NCI-H510A treated with DMSO at 0.1 percent for 48 hours (cell line): ENCODE data around the gene DIPK1A.
"Not testable (repeated sequence)": the region's sequence is repeated elsewhere in the genome, so short reads cannot be mapped to it uniquely, and the experiment has no call there.

ENCODE experiments used
- DNase-seq: peaks from one replicate; lab custom pipeline; 2025; lab: John Stamatoyannopoulos, UW

Gene DIPK1A

DNA sequence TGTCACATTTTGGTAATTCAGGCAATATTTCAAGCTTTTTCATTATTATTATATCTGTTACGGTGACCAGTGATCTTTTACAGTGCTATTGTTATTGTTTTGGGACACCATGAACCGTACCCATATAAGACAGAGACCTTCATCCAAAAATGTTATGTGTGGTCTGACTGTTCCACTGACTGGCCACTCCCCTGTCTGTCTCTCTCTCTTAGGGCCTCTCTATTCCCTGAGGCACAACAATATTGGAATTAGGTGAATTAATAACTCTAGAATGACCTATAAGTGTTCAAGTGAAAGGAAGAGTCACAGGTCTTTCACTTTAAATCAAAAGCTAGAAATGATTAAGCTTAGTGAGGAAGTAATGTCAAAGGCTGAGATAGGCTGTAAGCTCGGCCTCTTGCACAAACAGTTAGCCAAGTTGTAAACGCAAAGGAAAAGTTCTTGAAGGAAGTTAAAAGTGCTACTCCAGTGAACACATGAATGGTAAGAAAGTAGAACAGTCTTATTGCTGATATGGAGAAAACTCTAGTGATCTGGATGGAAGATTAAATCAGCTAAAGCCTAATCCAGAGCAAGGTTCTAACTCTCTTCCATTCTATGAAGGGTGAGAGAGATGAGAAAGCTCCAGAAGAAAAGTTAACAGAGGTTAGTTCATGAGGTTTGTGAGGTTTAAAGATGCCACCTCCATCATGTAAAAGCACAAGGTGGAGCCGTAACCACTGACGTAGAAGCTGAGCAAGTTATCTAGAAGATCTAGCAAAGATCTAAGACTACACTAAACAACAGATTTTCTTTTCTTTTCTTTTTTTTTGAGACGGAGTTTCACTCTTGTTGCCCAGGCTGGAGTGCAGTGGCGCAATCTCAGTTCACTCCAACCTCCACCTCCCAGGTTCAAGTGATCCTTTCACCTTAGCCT, 19.7 kb upstream of the DIPK1A start:
- DNase-seq = no peak

GRCh38 chr1:92975551-92976232, 14.4 kb upstream of the DIPK1A start:
- DNase-seq = no peak

DNA sequence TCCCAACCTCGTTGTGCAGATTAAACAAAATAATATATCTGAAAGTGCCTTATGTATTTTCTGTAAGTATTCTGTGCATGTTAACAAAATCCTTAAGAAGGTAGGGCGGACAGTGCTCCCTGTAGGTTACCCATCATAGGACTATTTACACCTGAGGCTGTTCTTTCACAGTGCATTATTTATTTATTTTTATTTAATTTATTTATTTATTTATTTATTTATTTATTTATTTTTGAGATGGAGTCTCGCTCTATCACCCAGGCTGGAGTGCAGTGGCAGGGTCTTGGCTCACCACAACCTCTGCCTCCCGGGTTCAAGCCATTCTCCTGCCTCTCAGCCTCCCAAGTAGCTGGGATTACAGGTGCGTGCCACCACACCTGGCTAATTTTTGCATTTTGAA, 12.8 kb upstream of the DIPK1A start:
- DNase-seq = not testable (repeated sequence)

DNA sequence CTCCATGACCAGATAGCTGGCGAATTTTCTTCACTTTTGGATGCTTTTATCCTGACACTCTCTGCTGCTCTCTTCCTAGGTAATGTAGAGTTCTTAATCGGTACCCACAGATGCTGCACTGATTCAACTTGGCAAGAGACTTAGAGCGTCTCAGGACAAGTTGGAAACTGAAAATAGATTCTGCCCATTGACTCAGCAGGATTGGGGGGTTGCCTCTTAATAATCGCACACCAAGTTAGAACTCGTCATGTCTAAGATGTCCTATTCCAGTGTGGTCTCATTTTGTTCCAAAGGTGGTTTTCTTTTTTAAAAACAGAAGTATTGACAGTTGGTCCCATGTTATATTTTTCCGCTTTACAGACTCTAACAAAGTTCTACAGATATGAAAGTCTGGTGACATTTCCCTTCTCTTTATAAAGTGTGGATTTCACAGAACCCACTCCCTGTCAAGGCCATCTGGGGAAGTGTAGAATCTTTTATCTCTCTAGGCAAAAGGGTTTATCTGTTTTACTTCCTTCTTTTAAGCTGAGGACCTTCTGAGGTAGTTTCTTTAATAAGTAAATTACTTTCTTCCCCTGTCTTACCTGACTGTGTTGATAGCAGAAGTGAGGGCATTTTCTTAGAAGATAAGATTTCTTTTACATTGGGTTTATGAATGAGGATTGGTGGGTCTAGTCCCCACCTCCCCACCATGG, 12.1 kb upstream of the DIPK1A start:
- no peak for DNase-seq

DNA sequence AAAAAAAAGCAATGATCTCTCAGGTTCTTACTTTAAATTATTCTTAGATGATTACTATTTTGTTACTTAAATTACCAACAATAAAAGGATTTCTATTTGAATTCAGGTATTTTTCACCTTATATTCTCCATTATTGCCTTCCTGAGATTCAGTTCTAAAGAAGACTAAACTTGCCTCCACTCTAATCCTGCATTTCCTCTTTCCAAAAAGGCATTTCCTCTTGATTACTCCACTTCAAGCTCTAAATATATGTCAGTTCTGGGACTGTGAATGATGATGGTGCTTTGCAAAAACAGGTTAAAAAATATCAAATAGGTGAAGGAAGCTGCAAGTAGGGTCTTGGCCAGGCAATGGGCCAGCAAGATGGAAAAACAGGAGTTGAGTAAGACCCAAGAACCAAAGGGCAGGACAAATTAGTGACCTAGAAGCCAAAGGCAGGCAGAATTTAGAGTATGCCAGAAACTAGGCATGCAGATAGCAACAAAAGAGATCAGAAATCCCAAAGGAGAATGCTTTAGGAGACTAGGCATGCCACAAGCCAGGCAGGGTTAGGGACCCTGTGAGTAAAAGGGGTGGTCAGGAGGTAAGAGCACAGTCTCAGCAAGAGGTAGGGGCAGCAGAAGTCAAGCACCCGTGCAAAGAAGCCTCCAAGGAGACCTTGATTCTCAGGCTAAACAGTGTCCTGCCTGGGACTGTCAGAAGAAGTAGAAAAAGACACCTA, 11.3 kb upstream of the DIPK1A start:
- DNase-seq = no peak

GRCh38 chr1:92971932-92972331, 10.7 kb upstream of the DIPK1A start:
- DNase-seq = not testable (repeated sequence)

- no peak for DNase-seq
Measured at GRCh38 chr1:92970990-92971689, 9.9 kb upstream of the DIPK1A start.

DNA sequence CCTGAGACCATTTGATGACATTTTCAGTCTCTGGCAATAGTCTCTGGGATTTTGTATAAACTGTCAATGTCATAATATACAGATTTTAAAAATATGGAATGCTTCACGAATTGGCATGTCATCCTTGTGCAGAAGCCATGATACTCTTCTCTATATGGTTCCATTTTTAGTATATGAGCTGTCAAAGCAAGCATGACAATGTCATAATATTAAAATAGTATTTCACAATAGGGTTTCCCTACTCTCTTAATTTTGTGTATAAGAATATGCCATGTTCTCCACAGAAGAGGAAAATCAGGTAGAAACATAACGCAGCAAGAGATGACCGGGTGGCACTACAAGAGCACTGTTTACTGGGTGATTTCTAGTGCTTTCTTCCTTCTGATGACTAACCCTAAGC, 8.3 kb upstream of the DIPK1A start:
- no peak for DNase-seq

DNA sequence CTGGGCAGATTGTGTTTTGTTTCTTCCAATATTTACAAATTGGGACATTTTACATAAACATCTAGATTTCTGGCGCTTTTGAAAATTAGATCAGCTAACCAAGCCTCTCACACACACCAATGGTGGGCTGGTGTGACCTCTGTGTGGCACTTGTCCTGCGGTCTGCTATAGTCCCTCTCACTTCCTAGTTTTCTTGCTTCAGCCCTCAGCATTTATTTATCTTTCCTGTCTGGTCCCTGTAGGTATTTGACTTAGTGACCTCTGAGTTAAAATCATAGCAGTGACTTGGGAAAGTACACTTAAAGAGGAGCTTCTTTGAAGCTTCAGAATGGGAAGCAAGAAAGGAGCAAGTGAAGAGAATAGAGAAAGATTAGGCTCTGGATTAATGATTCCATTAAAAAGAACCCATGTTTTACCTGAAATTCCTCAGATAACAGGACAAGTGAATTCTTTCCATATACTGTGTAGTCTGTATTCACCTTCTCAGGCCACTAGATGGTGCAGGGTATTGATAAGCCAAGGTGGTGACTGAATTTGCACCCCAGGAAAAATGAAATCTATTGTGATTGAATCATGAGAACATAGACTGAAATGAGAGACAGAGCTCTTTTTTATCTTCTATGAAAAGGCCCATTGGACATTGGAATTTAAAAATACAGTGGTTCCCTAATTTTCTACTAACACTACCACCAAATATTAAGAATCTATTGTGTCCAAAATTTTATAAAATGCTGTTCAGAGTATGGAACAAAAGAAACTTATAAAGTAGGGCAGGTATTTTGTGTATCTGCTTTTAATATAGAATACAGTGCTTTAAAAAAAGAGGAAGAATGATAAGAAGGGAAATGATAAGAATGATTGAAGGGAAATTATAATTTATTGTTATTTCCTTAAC, 7.1 kb upstream of the DIPK1A start:
- DNase-seq = no peak

DNA sequence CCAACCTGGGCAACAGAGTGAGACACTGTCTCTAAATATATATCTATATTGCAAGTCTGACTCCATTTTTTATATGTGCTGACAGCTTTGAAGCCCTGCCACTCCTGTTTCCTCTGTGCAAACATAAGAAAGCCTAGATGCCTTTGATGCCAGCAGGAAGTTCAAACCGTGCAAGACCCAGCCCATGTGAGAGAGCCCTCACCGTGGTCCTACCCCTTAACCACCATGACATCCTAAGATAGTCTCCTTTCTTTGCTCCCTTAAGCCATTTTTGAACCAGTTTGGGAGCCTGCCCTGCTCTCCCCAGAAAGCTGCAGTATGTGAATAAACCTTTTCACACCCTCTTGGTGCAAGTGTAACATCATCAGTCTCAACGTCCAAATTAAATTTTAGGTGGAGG, 3.7 kb upstream of the DIPK1A start:
- DNase-seq = peak; percentile 35

GRCh38 chr1:92964316-92964715, 3.1 kb upstream of the DIPK1A start:
- no peak for DNase-seq

DNA sequence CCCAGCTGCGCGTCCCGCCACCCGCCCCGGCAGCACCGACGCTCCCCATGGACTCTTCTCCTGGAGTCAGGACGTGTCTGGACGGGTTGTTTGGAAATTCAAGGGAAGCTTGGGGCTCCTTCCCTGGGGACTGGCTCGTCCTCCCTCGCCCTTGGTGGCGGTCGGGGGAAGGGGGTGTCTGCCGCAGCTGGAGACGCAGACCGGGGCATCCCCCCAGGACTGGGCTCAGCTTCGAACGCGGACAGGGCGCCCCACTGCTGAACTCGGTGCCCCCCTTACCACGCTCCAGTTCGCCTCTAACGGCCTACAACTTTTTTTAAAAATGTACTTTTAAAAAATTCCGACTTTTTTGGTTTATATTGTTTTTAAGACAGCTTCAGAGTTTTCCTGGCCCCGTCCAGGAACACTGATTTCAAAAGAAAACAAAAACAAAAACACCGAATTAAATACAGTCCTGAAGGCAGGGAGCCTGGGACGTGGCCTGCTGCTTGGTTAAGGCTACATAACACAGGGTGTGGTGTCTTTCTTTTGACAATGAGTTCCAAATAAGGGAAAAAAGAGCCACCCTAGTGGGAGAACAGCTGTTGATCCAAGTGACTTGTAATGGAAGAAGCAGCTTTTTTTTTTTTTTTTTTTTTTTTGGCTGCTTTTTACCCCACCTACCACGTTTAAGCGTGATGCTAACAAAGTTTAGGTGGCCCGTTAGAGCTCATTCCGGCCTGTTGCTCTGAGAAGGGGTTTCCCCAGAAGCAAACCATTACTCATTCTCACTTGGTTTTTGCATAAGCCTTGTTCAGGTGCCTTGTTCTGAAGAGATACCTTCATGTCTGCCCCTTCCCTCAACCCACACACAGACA, 862 bp upstream of the DIPK1A start:
- DNase-seq = peak; percentile 73

DNA sequence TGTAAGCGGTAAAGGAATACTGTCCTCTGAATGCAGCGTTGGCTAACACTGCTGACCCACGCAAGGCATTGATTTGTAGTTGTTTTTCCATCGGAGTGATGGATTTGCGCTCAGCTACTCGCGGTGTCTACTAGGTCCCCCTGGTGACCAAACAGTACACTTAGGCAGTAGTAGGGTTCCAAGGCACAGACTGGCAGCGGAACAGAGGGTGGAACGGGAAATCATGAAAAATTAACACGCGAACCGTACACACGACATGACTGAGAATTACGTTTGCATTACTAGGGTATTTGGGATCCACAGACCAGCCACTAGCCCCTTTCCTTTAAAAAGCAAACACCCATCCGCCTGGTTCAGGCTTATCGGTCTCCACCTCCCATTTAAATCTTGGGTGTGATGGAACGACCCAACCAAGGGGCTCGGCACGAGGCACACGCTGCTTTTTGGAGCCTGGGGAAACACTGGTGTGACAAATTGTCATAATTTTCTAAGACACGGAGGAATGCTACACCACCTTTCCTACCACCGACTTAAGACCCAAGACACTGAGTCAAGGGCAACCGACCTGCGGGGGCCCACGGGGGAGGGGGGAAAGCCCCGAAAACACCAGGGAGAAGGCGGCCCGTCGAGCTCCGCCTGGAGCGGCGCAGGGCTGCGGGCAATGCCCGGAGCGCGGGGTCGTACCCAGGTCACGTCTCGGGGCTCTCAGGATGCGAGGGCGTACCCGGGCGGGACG, 699 bp downstream of the DIPK1A start:
- peak; percentile 94 for DNase-seq

DNA sequence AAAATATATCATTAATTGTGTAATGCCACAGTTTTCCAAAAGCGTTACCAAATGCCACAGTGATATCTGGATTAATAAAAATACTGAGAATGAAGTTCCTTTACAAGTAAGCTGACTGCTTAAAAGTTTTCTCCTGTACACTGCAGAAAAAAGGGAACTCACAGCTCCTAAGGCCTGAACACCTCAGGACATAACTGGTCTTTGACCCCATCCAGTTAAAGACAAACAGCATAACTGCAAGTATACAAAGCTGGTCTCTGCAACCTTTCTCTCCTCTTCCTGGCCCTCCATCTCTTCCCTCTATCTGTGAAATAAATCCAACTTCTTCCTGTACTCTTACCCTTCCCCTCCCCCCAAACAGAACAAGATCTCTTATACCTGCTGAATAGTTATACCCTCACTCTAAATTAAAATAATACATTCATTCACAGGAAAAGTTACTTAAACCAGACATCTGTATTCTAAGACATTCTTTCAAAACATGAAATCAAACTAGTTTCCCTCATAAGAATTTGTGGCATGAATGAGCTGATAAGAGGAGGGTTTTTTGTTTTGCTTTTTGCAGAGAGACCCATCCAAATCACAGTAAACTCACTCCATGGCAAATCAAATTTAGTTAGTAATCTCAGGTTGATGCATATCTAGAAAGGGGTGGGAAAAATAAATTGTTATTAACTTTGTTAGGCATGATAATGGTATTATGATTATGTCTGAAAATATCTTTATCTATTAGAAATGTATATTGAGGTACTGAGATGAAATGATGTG, 2.9 kb downstream of the DIPK1A start:
- DNase-seq = no peak

DNA sequence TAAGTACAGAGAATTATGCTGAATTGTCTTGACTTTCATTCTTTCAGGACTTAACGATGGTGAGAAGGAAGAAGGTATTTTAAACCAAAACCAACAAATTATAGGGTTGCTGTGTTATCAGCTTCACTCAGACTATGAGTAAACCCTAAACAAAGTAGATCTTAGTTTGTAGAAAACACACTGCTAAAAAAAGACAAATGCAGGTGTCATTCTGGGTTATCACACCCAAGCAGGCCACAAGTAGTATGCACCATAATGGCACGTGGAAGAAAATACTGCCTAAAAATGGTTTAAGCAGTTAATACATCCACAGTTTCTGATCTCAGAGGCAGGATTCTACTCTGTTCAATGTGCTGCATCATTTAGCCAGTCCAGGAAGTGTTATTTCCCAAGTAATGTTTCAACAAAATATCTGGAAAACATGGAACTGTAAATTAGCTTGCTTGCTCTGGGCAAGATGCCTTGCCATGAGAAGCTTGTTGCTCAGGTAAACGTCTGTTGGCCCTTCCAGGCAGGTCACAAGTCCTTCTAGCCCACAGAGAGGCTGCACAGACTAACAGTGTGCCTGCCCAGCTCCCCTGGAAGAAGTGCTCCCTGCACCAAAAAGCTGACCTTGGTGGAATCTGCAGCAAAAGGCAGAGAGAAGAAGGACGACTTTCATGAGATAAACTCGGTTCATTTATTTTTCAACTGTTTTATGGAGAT, 4.1 kb downstream of the DIPK1A start:
- DNase-seq = no peak

DNA sequence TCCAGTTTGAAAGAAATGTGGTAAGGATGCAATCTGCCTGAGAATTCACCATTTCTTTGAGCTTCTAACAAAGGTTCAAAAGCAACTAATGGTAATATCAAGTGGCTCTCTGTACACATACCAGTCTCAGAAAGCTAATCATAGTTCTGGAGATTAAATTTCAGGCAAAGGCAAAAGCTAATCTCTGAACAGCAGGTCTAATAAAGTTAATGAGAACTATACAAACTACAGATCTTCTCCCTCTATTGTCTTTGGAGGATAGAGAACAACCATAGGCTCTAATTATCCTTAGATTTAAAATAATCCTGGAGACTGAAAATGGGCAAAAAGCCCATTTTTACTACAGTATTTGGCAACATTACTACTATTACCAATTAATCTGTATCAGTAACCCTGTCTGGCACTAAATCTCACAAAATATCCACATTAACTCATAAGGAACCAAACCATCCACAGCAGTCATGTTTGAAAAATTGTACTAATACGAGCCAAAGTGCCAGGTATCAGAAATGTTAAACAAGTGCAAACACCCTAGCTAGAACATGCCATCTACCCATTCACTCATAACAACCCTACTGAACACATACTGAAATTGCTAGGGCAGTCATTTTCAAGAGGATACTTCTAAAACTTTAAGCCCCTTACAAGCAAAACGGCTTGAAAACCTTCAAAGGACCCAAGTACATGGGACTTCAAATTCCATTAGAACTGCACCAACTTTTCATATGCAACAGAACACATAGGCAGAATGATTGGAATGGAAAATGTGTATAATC, 4.8 kb downstream of the DIPK1A start:
- DNase-seq = no peak

DNA sequence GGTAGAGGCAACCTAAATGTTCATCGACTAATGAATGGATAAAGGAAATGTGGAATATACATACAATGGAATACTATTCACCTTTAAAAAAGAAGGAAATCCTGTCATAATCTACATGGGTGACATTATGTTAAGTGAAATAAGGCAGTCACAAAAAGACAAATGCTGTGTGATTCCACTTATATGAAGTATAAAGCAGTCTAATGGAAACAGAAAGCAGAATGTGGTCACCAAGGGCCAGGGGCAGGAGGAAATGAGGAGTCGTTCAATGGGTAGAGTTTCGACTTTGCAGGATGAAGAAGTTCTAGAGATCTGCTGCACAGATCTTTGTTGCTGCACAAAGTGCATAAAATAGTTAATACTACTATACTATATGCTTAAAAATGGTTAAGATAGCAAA, 7.8 kb downstream of the DIPK1A start:
- DNase-seq = no peak
